Activated CD4-positive, alpha-beta T cell treated with anti-CD3 and anti-CD28 coated beads for 4 hours (primary cell): ENCODE data around the gene AIFM2.
A peak's percentile ranks its signal among the peaks of the same experiment; 100 is the strongest.
"Not testable (repeated sequence)": the region's sequence is repeated elsewhere in the genome, so short reads cannot be mapped to it uniquely, and the experiment has no call there.

Experiments used
- DNase-seq, 2 donors: peaks; one replicate each; pipeline ENCODE4 v3.0.0-alpha.2; 2020

AIFM2 gene

DNA sequence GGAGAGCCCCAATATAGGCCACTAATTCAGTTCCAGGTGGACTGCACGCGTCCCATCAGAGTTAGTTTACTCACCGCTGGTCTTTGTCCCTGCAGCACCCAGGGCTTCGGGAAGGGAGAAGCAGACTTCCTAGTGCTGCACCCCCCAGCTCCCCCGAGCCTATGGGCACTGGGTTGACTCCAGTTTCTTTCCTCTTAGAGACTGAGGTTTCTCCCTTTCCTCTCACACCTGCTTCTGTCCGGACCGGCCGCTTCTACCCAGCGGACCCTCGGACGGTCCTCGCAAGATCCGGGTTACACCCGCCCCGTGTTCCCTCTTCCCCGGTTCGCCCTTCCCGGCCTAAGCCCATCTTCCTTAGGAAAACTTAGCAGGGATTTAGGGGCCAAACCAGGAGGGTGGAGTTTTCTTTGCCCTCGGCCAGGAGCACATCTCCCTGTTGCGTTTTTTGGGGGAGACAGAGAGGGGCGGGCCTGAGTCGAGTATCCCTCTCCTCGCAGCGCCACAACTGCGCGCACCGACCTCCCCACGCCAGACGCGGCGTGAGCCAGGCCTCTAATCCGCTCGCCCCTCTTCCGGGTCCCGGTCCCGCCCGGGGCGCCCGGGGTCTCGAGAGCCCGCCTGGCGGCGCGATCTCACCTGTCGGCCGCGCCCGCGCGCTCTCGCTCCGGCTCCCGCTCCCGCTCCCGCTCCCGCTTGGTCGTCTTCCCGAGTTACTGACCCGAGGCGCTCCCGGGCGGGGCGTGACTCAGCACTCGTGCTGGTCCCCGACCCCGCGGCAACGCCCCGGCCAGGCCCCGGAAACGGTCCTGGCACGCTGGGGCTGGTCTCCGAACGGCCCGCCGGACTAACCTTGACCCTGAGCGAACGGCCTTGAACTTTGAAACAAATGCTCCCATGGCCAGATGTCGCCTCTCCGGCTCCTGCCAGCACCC, at the start of gene AIFM2:
TSS of gene AIFM2 (minus strand) at position 728 of the 932 bp plus-strand sequence. CDS start 8,741 bp downstream, outside the sequence.
- DNase-seq: peak in 1 of 2 donors; percentile 14

DNA sequence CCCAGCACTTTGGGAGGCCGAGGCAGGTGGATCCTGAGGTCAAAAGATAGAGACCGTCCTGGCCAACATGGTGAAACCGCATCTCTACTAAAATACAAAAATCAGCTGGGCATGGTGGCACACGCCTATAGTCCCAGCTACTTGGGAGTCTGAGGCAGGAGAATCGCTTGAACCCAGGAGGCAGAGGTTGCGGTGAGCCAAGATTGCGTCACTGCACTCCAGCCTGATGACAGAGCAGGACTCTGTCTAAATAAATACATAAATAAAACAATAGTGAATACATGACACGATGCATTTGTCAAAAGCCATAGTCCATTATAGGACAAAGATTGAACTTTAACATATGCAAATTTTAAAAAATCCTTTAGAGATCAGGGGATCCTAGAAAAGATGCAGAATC, 46.6 kb upstream of the AIFM2 start:
- DNase-seq: not testable (repeated sequence)

- no peak for DNase-seq
Observed at GRCh38 chr10:70178139-70178725, 45.6 kb upstream of the AIFM2 start.

DNA sequence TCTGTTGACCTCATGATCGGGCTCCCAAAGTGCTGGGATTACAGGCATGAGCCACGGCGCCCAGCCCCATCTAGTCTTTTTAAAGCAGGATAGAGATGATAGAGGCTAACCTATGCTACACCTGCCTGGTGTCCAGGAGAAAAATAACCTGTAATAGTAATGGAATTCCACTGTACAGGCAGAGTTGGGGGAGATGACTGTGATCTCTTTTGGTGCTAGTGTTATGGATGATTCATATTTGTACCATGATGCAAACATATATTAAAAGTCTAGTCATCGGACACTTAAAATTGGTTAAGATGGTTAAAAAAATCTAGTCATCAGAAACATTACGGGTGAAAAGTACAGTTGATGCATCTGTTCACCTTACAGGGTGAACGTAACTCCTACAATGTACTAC, 43.8 kb upstream of the AIFM2 start:
- DNase-seq: no peak

DNA sequence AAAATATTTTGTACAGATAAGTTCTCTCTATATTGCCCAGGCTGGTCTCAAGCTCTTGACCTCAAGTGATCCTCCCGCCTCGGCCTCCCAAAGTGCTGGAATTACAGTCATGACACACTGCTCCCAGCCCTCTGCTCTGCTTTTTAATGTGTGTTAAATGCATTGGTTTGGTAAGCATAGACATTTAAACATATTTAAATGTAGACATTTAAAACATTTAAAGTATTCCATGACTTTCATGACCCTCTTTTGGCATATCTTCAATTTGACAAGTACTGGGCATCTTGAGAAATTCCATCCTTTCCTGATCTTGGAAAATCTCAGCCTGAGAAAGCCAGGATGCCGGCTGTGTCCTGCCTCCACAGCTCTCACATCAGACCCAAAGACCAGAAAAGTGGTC, 42.9 kb upstream of the AIFM2 start:
- DNase-seq: no peak

DNA sequence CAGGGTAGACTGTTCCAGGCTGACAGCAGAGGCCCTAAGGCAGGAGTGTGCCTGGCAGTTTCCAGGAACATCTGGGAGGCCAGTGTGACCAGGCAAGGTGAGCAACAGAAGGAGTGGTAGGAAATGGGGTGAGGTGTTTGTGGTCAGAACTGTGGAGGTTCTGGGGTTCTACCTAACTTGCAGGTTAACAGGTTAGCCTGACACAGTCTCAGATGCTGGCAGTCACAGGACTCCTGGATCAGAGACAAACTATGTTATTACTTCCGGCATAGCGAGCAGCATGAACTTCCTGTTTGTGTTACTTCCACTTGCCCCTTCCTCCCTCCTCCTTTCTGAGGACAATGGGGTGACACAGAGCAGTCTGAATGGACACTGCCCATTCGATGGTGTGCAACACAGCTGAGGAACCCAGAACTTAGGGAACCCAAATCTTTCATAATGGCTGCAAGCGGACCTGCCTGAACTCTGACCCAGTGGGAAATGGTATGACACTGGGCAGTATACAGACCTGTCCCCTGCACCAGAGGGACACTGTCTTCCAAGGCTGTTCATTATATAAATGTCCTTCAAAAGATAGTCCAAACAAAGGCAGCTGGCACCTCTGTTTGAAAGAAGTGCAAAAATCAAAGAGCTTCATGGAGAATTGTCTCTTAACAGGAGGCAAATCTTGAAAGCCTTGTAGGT, 41.6 kb upstream of the AIFM2 start:
- DNase-seq: peak in 1 of 2 donors; percentile 23

DNA sequence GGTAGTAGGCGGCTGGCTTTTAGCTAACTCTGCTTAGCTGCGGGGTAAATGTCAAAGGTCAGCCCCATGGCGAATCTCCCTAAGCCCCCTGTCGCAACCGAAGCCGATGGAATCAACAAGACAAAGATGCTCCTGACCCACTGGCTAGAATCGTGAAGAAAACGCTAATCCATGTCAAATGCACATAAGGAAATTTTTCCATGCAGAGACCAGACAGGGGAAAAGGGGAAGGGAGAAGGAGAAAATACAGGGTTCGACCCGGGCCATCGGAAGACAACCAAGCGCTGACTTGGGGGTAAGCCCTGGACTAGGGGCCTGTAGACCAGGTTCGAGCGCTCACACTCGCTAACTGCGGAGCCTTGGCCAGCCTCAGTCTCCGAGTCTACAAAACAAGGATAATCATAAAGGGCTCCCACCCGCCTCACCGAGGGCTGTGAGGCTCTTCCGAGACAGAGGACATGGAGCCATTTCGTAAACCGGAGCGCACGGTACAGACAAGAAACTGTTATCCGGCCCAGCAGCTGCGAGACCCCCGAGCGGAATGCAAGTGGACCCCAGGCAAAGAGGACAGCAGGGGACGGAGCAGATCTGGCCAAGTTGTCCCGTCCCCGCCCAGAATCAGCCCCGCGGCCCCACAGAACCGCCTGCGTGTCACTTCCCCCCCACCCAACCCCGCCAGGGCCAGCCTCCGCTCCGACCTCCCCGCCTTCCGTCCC, 37.2 kb upstream of the AIFM2 start:
- DNase-seq: no peak

GRCh38 chr10:70169011-70169410, 36.4 kb upstream of the AIFM2 start:
- DNase-seq: no peak

DNA sequence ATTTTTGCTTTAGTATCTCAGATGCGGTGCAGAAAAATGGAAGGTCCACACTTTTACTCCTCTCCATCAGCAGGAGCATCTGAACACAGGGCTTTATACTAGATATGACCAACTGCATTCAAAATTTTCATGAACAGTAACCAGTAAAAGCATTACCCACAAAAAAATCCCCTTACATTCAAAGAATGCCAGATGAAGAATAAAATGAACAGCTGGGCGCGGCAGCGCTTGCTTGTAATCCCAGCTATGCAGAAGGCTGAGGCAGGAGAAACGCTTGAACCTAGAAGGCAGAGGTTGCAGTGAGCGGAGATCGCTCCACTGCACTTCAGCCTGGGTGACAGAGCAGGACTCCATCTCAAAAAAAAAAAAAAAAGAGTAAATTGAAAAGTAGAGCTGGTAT, 34.6 kb upstream of the AIFM2 start:
- no peak for DNase-seq

DNA sequence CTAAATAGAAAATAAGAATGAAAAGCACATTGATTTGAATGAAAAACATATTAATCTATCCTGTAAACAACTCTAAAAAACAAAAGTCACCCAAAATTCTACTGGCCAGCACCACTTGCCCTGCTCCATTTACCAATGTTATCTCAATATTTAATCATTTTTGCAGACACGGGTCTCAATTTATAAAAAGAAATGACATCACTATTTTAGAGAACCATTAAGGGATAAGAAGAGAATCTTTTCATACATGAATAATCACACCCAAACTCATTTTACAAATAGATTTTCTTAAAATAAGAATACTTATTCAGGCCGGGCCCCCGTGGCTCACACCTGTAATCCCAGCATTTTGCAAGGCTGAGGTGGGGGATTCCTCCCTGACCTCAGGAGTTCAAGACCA, 33.8 kb upstream of the AIFM2 start:
- no peak for DNase-seq

DNA sequence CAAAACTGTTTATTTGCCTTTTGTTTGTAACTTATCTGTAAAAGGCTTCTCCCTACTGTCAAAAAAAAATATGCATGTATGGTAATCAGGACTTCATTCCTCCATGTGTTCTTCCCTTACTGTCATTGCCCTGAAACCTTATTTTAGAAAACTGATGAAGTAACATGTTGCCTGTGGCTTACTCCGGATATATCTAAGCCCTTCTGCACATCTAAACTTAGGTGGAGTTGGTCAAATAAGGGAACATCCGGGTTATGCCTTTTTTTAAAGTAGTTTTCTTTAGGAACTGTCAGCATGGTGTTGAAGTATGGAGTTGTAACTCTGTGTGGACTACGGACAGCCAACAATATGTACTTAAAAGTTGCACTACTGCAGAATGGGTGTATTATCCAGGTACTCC, 31.5 kb upstream of the AIFM2 start:
- DNase-seq: no peak

DNA sequence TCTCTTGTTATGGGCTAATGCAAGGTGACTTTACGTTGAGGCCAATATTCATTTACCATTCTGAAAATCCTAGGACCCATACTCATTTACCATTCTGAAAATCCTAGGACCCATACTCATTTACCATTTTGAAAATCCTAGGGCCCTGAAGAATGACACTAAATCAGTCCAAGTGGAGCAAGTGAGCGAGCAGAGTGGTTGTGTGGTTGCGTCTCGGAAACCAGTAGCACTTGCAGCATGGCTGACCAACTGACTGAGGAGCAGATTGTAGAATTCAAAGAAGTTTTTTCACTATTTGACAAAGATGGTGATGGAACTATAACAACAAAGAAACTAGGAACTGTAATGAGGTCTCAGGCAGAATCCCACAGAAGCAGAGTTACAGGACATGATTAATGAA, 30.8 kb upstream of the AIFM2 start:
- DNase-seq: no peak

DNA sequence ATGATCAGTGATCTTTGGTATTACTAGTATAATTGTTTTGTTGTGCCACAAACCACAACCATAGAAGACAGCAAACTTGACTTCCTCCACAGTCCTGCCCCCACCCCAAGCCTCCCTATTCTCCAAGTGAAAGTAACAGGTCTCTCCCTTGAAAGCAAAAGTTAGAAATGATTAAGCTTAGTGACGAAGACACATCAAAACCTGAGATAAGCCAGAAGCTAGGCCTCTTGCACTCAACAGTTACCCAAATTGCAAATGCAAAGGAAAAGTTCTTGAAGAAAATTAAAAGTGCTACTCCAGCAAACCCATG, 30.2 kb upstream of the AIFM2 start:
- DNase-seq: peak; percentile 35 to 38

DNA sequence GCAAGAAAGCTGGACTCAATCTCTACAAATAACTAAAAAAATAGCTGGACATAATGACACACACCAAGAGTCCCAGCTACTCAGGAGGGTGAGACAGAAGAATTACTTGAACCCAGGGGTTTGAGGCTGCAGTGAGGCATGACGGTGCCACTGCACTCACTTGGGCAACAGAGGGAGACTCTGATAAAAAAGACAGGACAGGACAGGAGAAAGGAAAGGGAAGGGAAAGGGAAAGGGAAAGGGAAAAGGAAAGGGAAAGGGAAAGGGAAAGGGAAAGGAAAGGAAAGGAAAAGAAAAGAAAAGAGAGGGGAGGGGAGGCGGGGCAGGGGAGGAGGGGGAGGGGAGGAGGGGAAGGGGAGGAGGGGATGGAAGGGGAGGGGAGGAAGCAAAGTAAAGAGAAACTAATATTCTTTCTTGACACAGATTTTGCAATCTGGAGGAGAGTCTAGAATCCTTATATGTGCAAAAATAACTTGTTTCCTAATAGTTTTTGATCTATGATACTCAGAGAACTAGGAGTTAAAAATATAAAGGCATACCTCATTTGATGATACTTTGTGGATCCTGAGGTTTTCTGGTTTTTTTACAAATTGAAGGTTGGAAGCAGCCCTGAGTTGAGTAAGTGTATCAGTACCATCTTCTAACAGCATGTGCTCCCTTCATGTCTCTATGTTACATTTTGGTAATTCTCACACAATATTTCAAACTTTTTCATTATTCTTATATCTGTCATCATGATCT, 29.7 kb upstream of the AIFM2 start:
- no peak for DNase-seq

GRCh38 chr10:70160798-70161197, 28.2 kb upstream of the AIFM2 start:
- no peak for DNase-seq

DNA sequence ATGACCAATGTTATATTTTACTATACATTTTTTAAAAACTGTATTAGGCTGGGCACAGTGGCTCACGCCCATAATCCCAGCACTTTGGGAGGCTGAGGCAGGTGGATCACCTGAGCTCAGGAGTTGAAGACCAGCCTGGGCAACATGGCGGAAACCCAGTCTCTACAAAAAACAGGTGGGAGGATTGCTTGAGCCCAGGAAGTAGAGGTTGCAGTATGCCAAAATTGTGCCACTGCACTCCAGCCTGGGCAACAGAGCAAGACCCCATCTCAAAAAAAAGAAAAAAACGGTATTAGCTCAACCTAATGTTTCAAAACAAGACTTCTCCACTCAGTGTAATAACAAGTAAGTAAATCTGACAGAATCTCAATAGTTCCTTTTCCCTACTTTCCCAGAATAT, 26.7 kb upstream of the AIFM2 start:
- DNase-seq: not testable (repeated sequence)

DNA sequence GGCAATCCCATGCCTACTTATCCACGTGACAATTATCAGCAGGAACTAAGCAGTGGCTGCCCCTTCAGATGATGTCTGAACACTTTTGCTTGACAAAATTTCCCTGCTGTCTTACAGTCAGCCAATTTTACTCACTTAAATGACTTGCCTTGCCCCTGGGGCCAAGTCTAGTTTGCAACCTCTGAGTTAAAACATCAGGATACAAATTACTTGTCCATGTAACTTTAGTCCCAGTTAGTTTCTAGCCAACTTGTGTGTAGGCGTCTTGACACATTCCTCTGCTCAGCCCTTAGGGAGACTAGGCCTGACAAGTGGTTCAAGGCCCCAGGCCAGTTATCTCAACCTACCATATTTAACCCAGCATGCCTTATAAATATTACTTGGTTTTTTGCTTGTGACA, 25.5 kb upstream of the AIFM2 start:
- no peak for DNase-seq

DNA sequence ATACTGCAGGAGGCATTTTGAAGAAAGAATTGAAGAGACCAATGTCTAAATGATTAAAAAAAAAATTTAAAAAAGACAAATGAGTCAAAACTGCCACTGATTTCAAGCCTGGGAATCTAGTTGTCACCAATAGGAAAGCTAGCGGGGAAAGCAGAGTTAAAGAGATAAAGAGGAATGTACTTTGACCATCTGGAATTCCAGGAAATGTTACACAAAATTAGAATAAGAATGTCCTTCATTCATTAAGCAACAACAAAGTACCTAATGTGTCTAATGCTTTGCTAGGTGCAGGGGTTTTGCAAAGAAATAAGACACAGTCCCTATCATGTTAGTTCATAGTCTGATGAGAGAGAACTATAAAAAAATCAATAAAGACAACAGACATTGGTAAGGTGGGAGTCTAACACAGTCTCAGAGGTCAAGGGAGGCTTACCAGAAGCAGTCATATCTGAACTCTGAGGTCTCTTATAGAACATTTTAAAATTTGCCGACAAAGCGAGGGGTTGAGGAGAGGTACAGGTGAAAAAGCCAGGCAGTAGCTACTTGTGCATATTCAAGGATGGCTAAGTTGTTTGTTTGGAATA, 22.7 kb upstream of the AIFM2 start:
- DNase-seq: no peak

DNA sequence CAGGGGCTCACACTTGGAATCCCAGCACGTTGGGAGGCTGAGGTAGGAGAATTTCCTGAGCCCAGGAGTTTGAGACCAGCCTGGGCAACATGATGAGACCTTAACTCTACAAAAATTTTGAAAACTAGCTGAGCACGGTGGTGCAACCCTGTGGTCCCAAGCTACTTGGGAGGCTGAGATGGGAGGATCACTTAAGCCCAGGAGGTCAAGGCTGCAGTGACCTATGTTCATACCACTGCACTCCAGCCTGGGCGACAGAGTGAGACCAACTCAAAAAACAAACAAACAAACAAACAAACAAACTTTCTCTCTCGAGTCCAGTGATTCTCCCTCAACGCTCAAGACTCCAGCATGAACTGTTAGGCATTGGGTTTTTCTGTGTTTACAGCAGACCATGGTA, 15.9 kb upstream of the AIFM2 start:
- DNase-seq: no peak

DNA sequence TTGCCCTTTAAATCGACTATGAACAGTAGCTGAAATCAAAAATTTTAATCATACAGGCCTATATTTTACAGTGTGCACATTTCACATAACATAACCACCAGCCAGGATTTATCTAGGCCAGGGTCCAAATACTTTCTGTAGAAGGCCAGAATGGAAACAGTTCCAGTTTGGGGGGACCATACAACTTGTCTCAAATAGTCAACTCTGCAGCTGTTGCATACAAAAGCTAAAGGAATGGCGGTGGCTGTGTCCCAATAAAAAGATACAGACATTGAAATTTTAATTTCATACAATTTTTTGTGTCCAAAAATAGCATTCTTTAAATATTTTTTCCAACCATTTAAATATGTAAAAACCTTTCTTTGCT, 14.6 kb upstream of the AIFM2 start:
- no peak for DNase-seq

- DNase-seq: peak; percentile 92
Observed at GRCh38 chr10:70146489-70147258, 14.0 kb upstream of the AIFM2 start, which contains the start of gene TYSND1. Gene TYSND1, minus strand, starts transcription at chr10:70146700. Its CDS starts 114 bp downstream, at chr10:70146586.
